Thyroid gland (tissue), 4 donors: ENCODE measurements around the gene AGXT2.
A peak's percentile ranks its signal among the peaks of the same experiment; 100 is the strongest.

Source experiments
- POLR2A ChIP-seq, 2 donors: fragments of 450-650 bp; IDR thresholded peaks; one replicate each; pipeline ENCODE4 v1.6.1; 2017; ENCODE audit warnings: antibody characterized with exemption in 2 of 2, mild to moderate bottlenecking in 2 of 2, moderate library complexity in 1 of 2
- TF ChIP-seq, protein P1 (sequence below), 6 experiments: fragments of 200-600 bp in 3 of 6; fragments of 450-650 bp in 3 of 6; sonication (generic) in 3 of 6; IDR thresholded peaks; one replicate each; pipeline ENCODE4 v1.5.1; 2016 to 2019; ENCODE audit warnings: antibody characterized with exemption in 6 of 6, mild to moderate bottlenecking in 2 of 6, inconsistent platforms in 1 of 6, moderate library complexity in 1 of 6

DNA sequence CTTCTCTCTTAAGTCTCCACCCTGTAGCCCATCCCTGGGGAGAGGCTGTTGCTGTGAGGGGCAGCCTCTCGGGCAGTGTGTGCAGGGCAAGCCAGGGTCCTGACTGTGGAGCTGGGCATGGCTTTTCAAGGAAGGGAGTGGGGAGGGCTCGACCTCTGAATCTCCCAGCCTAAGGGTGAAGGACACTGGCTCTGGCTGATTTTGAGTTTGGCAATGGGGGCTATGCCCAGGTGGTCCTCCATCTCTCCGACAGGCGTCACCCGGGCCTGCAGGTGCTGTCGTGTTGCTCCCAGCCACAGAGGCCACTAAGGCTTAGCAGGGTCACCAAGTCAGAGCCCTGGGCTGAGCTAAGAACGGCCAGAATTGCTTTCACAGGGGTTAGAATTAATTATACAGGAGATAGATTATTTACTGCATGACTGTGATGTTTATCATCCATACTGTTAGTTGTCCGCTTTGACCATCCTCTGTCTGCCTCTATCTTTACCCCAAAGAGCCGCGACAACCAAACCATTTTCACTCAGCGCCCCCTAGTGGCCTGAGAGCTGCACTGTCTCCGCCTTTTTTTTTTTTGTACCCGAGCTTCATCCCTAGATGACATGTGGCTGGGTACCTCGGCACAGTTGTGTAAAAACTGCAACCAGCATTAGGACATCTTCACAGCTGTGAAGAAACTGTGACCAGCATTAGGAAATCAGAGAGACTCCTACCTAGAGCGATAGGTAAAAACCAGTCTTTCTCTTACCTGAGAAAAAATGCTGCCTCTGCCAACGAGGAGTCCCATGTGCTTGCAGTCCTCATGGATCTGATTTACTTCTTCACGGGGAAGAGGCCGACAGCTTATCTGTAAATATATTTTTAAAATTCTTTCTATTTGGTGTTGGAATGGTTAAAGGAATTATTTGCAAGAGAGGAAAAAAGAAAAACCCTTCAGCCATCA is 44.5 kb downstream of the AGXT2 start:
- TF ChIP-seq, protein P1, sequence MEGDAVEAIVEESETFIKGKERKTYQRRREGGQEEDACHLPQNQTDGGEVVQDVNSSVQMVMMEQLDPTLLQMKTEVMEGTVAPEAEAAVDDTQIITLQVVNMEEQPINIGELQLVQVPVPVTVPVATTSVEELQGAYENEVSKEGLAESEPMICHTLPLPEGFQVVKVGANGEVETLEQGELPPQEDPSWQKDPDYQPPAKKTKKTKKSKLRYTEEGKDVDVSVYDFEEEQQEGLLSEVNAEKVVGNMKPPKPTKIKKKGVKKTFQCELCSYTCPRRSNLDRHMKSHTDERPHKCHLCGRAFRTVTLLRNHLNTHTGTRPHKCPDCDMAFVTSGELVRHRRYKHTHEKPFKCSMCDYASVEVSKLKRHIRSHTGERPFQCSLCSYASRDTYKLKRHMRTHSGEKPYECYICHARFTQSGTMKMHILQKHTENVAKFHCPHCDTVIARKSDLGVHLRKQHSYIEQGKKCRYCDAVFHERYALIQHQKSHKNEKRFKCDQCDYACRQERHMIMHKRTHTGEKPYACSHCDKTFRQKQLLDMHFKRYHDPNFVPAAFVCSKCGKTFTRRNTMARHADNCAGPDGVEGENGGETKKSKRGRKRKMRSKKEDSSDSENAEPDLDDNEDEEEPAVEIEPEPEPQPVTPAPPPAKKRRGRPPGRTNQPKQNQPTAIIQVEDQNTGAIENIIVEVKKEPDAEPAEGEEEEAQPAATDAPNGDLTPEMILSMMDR (IDR thresholded peaks at IDR 0.05) = peak; percentile 41 to 87 (median 74)
- TF ChIP-seq POLR2A (IDR thresholded peaks at IDR 0.05) = no peak
